Neural progenitor cell (in vitro differentiated cells): Measurements from ENCODE around the gene KSR1. TPM values are rescaled to one million over a fixed set of nuclear protein-coding genes. Genes with fewer than 3 reads are reported as not detected.

Experiments
- DNase-seq: peaks from one replicate; pipeline ENCODE4 v3.0.0-alpha.2; 2016; ENCODE audit warnings: low spot score
- H2AFZ ChIP-seq: fragments of 200-600 bp; sonication (generic); replicated peaks from 2 replicates; pipeline ENCODE4 v1.6.1; 2016; ENCODE audit warnings: antibody characterized with exemption
- H3F3A ChIP-seq: fragments of 200-600 bp; sonication (generic); 2 replicates; pipeline ENCODE4 v1.6.1; 2016; ENCODE audit warnings: antibody characterized with exemption, low read depth
- H3K27ac ChIP-seq: fragments of 200-600 bp; sonication (generic); 2 replicates; pipeline ENCODE4 v1.5.1; 2016; ENCODE audit warnings: mild to moderate bottlenecking
- H3K27me3 ChIP-seq: fragments of 200-600 bp; sonication (generic); 2 replicates; pipeline ENCODE4 v1.6.1; 2016; ENCODE audit warnings: mild to moderate bottlenecking, moderate library complexity
- H3K36me3 ChIP-seq: fragments of 200-600 bp; sonication (generic); 2 replicates; pipeline ENCODE4 v1.5.1; 2016
- H3K4me1 ChIP-seq: fragments of 200-600 bp; sonication (generic); 2 replicates; pipeline ENCODE4 v1.6.1; 2016; ENCODE audit warnings: mixed run types
- H3K4me2 ChIP-seq: fragments of 200-600 bp; sonication (generic); 2 replicates; pipeline ENCODE4 v1.6.1; 2016
- H3K4me3 ChIP-seq: fragments of 200-600 bp; sonication (generic); 2 replicates; pipeline ENCODE4 v1.5.1; 2016
- H3K79me2 ChIP-seq: fragments of 200-600 bp; sonication (generic); 2 replicates; pipeline ENCODE4 v1.6.1; 2016; ENCODE audit warnings: low read depth
- H3K9ac ChIP-seq: fragments of 200-600 bp; sonication (generic); 2 replicates; pipeline ENCODE4 v1.6.1; 2016
- H3K9me3 ChIP-seq: fragments of 200-600 bp; sonication (generic); 2 replicates; pipeline ENCODE4 v1.5.1; 2016; ENCODE audit warnings: low read depth
- H4K20me1 ChIP-seq: fragments of 200-600 bp; sonication (generic); 2 replicates; pipeline ENCODE4 v1.6.1; 2016; ENCODE audit warnings: low read depth
- H3K27ac Mint-ChIP-seq: 3 replicates; pipeline ENCODE4 v1.8.0; 2021; ENCODE audit warnings: mixed read lengths
- H3K27me3 Mint-ChIP-seq: 2 replicates; pipeline ENCODE4 v1.8.0; 2022; ENCODE audit warnings: low read depth, mild to moderate bottlenecking, inconsistent platforms, moderate library complexity, mixed read lengths; ENCODE audit not compliant: insufficient read depth
- H3K36me3 Mint-ChIP-seq: 3 replicates; pipeline ENCODE4 v1.8.0; 2021; ENCODE audit warnings: mixed read lengths
- H3K4me1 Mint-ChIP-seq: 3 replicates; pipeline ENCODE4 v1.8.0; 2021; ENCODE audit warnings: mixed read lengths
- H3K4me3 Mint-ChIP-seq: 3 replicates; pipeline ENCODE4 v1.8.0; 2021; ENCODE audit warnings: mild to moderate bottlenecking, moderate library complexity, mixed read lengths
- H3K9me3 Mint-ChIP-seq: 3 replicates; pipeline ENCODE4 v1.8.0; 2020; ENCODE audit warnings: mixed read lengths
- CTCF ChIP-seq: fragments of 200-600 bp; sonication (generic); IDR thresholded peaks from 2 replicates; pipeline ENCODE4 v1.5.1; 2017; ENCODE audit warnings: antibody characterized with exemption, mild to moderate bottlenecking
- EZH2 ChIP-seq: fragments of 200-600 bp; sonication (generic); IDR thresholded peaks from 2 replicates; pipeline ENCODE4 v1.6.1; 2017; ENCODE audit warnings: antibody characterized with exemption, mild to moderate bottlenecking, moderate library complexity
- EZH2phosphoT487 ChIP-seq: fragments of 200-600 bp; sonication (generic); IDR thresholded peaks from 2 replicates; pipeline ENCODE4 v1.6.1; 2017; ENCODE audit warnings: antibody characterized with exemption
- total RNA-seq: library from RNA; depleted of rRNA; stranded (reverse); fragments of >200 nt; gene quantifications from 2 replicates; pipeline ENCODE4 v1.2.3, GENCODE V29; 2015; ENCODE audit warnings: low replicate concordance

Gene KSR1
- total RNA-seq, 1 donor from 2014 or later, result 16.4 TPM

- peaks cover 27% of the 10 kb centered on the region for H3K4me1 ChIP-seq
- peaks cover 21% of the 10 kb centered on the region for H3F3A ChIP-seq
- DNase-seq, result no peak
- H3K79me2 ChIP-seq, result peaks cover 91% of the 10 kb centered on the region
- H3K36me3 ChIP-seq, result no peaks in the 10 kb centered on the region
- no peak overlapping the region for H2AFZ ChIP-seq
- H3K27me3 ChIP-seq, result no peaks in the 10 kb centered on the region
- H3K27ac ChIP-seq, result no peak overlapping the region
- Mint-ChIP-seq H3K4me1 (peaks cover 41% of the 10 kb centered on the region), H3K27ac (peak overlapping the region; percentile 46), H3K4me3 (no peak overlapping the region), H3K36me3 (peaks cover 3% of the 10 kb centered on the region), H3K27me3 (peaks cover 3% of the 10 kb centered on the region), H3K9me3 (no peaks in the 10 kb centered on the region)
- no peaks in the 10 kb centered on the region for H3K9me3 ChIP-seq
- TF ChIP-seq EZH2phosphoT487 (no peak), EZH2 (no peak), CTCF (no peak)
- no peak overlapping the region for H3K4me3 ChIP-seq
- peaks cover 49% of the 10 kb centered on the region for H4K20me1 ChIP-seq
- H3K4me2 ChIP-seq, result no peak overlapping the region
- H3K9ac ChIP-seq, result no peak overlapping the region
These were observed 5.1 kb downstream of the KSR1 start for GRCh38 chr17:27461192-27461859.

- Histone ChIP-seq H3F3A (peaks cover 14% of the 10 kb centered on the region), H3K36me3 (no peaks in the 10 kb centered on the region), H3K9me3 (no peaks in the 10 kb centered on the region), H3K27me3 (no peaks in the 10 kb centered on the region), H3K4me3 (no peak overlapping the region), H3K4me2 (no peak overlapping the region), H3K79me2 (peaks cover 95% of the 10 kb centered on the region), H3K27ac (no peak overlapping the region), H3K4me1 (peaks cover 29% of the 10 kb centered on the region), H4K20me1 (peaks cover 49% of the 10 kb centered on the region), H3K9ac (no peak overlapping the region), H2AFZ (no peak overlapping the region)
- no peak for DNase-seq
- Mint-ChIP-seq H3K27ac (peak overlapping the region; percentile 46), H3K36me3 (peaks cover 3% of the 10 kb centered on the region), H3K9me3 (no peaks in the 10 kb centered on the region), H3K4me1 (peaks cover 49% of the 10 kb centered on the region), H3K27me3 (peaks cover 3% of the 10 kb centered on the region), H3K4me3 (no peak overlapping the region)
- TF ChIP-seq CTCF (no peak), EZH2phosphoT487 (no peak), EZH2 (no peak)
These were observed 5.9 kb downstream of the KSR1 start for GRCh38 chr17:27462149-27462548.

GRCh38 chr17:27462714-27463113, 6.5 kb downstream of the KSR1 start:
- H3K4me3 ChIP-seq, result no peak overlapping the region
- no peaks in the 10 kb centered on the region for H3K9me3 Mint-ChIP-seq
- peaks cover 44% of the 10 kb centered on the region for H4K20me1 ChIP-seq
- H3K79me2 ChIP-seq, result peaks cover 95% of the 10 kb centered on the region
- no peak overlapping the region for H3K4me2 ChIP-seq
- no peak for TF ChIP-seq EZH2phosphoT487
- TF ChIP-seq EZH2, result no peak
- no peak for TF ChIP-seq CTCF
- H3K9ac ChIP-seq, result no peak overlapping the region
- no peak overlapping the region for H3K27ac ChIP-seq
- H3F3A ChIP-seq, result peaks cover 8% of the 10 kb centered on the region
- no peaks in the 10 kb centered on the region for H3K36me3 ChIP-seq
- no peak for DNase-seq
- H3K4me1 ChIP-seq, result peaks cover 23% of the 10 kb centered on the region
- H3K27ac Mint-ChIP-seq, result no peak overlapping the region
- H3K4me1 Mint-ChIP-seq, result peaks cover 47% of the 10 kb centered on the region
- no peaks in the 10 kb centered on the region for H3K9me3 ChIP-seq
- H2AFZ ChIP-seq, result no peak overlapping the region
- H3K27me3 Mint-ChIP-seq, result peaks cover 3% of the 10 kb centered on the region
- no peak overlapping the region for H3K4me3 Mint-ChIP-seq
- no peaks in the 10 kb centered on the region for H3K27me3 ChIP-seq
- H3K36me3 Mint-ChIP-seq, result peaks cover 3% of the 10 kb centered on the region
